Activated T-cell treated with anti-CD3 and anti-CD28 coated beads, Interleukin-2, amount 50 U/mL, for 24 hours (primary cell): ENCODE data around the gene MAN1C1.

ENCODE experiments used
- DNase-seq: peaks from one replicate; pipeline ENCODE4 v3.0.0-alpha.2; 2020
- H3K27ac Mint-ChIP-seq: 2 replicates; pipeline ENCODE4 v1.8.0; 2020; ENCODE audit warnings: mild to moderate bottlenecking, mixed read lengths
- H3K27me3 Mint-ChIP-seq: 2 replicates; pipeline ENCODE4 v1.8.0; 2020; ENCODE audit warnings: mixed read lengths
- H3K36me3 Mint-ChIP-seq: 2 replicates; pipeline ENCODE4 v1.8.0; 2020; ENCODE audit warnings: low read depth, mixed read lengths
- H3K4me1 Mint-ChIP-seq: 2 replicates; pipeline ENCODE4 v1.8.0; 2020; ENCODE audit warnings: low read depth, mixed read lengths
- H3K4me3 Mint-ChIP-seq: 2 replicates; pipeline ENCODE4 v1.8.0; 2020; ENCODE audit warnings: mild to moderate bottlenecking, moderate library complexity, mixed read lengths
- H3K9me3 Mint-ChIP-seq: 2 replicates; pipeline ENCODE4 v1.8.0; 2020; ENCODE audit warnings: mixed read lengths

MAN1C1 gene

GRCh38 chr1:25765136-25765922 is 148.7 kb downstream of the MAN1C1 start:
- Mint-ChIP-seq H3K27ac (peak overlapping the region; percentile 59), H3K4me1 (peaks cover 36% of the 10 kb centered on the region), H3K27me3 (no peaks in the 10 kb centered on the region), H3K36me3 (peaks cover 5% of the 10 kb centered on the region), H3K9me3 (no peaks in the 10 kb centered on the region), H3K4me3 (no peak overlapping the region)
- no peak for DNase-seq

- Mint-ChIP-seq H3K36me3 (peaks cover 5% of the 10 kb centered on the region), H3K4me1 (peaks cover 43% of the 10 kb centered on the region), H3K4me3 (no peak overlapping the region), H3K27ac (peak overlapping the region; percentile 59), H3K27me3 (no peaks in the 10 kb centered on the region), H3K9me3 (no peaks in the 10 kb centered on the region)
- DNase-seq, result no peak
These were observed 149.5 kb downstream of the MAN1C1 start for GRCh38 chr1:25765923-25766589.

- H3K4me1 Mint-ChIP-seq, result peaks cover 51% of the 10 kb centered on the region
- H3K9me3 Mint-ChIP-seq, result no peaks in the 10 kb centered on the region
- no peak for DNase-seq
- no peak overlapping the region for H3K27ac Mint-ChIP-seq
- H3K4me3 Mint-ChIP-seq, result no peak overlapping the region
- H3K27me3 Mint-ChIP-seq, result no peaks in the 10 kb centered on the region
- H3K36me3 Mint-ChIP-seq, result peaks cover 5% of the 10 kb centered on the region
These were observed 150.3 kb downstream of the MAN1C1 start for GRCh38 chr1:25766721-25767436.

GRCh38 chr1:25767437-25767770 is 150.8 kb downstream of the MAN1C1 start:
- DNase-seq, result no peak
- Mint-ChIP-seq H3K27me3 (no peaks in the 10 kb centered on the region), H3K4me3 (no peak overlapping the region), H3K36me3 (peaks cover 8% of the 10 kb centered on the region), H3K9me3 (no peaks in the 10 kb centered on the region), H3K27ac (no peak overlapping the region), H3K4me1 (peaks cover 57% of the 10 kb centered on the region)

GRCh38 chr1:25768999-25769398 is 152.4 kb downstream of the MAN1C1 start:
- Mint-ChIP-seq H3K27me3 (no peaks in the 10 kb centered on the region), H3K4me3 (no peak overlapping the region), H3K27ac (peak overlapping the region; percentile 7), H3K9me3 (no peaks in the 10 kb centered on the region), H3K36me3 (peaks cover 6% of the 10 kb centered on the region), H3K4me1 (peaks cover 72% of the 10 kb centered on the region)
- DNase-seq, result no peak

- no peak overlapping the region for H3K4me3 Mint-ChIP-seq
These were observed 153.2 kb downstream of the MAN1C1 start for GRCh38 chr1:25769625-25770383.

GRCh38 chr1:25770541-25771220 is 154.1 kb downstream of the MAN1C1 start:
- Mint-ChIP-seq H3K9me3 (no peaks in the 10 kb centered on the region), H3K4me3 (peak overlapping the region; percentile 21), H3K36me3 (peaks cover 4% of the 10 kb centered on the region), H3K27ac (peak overlapping the region; percentile 35), H3K4me1 (peaks cover 80% of the 10 kb centered on the region), H3K27me3 (no peaks in the 10 kb centered on the region)
- DNase-seq, result no peak

More at GRCh38 chr1:25769625-25770383, 153.2 kb downstream of the MAN1C1 start:
- H3K36me3 Mint-ChIP-seq, result peaks cover 6% of the 10 kb centered on the region
- H3K4me1 Mint-ChIP-seq, result peaks cover 80% of the 10 kb centered on the region
- no peaks in the 10 kb centered on the region for H3K27me3 Mint-ChIP-seq
- no peak for DNase-seq
- H3K27ac Mint-ChIP-seq, result peak overlapping the region; percentile 7
- no peaks in the 10 kb centered on the region for H3K9me3 Mint-ChIP-seq

- Mint-ChIP-seq H3K9me3 (no peaks in the 10 kb centered on the region), H3K4me1 (peaks cover 75% of the 10 kb centered on the region), H3K27ac (peak overlapping the region; percentile 35), H3K36me3 (peaks cover 4% of the 10 kb centered on the region), H3K4me3 (peak overlapping the region; percentile 21), H3K27me3 (no peaks in the 10 kb centered on the region)
- peak; percentile 60 for DNase-seq
These were observed 154.9 kb downstream of the MAN1C1 start for GRCh38 chr1:25771221-25772114.

GRCh38 chr1:25772164-25772563 is 155.6 kb downstream of the MAN1C1 start:
- peaks cover 72% of the 10 kb centered on the region for H3K4me1 Mint-ChIP-seq
- no peak for DNase-seq
- no peak overlapping the region for H3K27ac Mint-ChIP-seq
- no peaks in the 10 kb centered on the region for H3K27me3 Mint-ChIP-seq
- H3K4me3 Mint-ChIP-seq, result no peak overlapping the region
- H3K36me3 Mint-ChIP-seq, result peaks cover 4% of the 10 kb centered on the region
- H3K9me3 Mint-ChIP-seq, result no peaks in the 10 kb centered on the region

GRCh38 chr1:25772692-25773245 is 156.2 kb downstream of the MAN1C1 start:
- Mint-ChIP-seq H3K27ac (no peak overlapping the region), H3K4me3 (no peak overlapping the region), H3K9me3 (no peaks in the 10 kb centered on the region), H3K36me3 (peaks cover 4% of the 10 kb centered on the region), H3K27me3 (no peaks in the 10 kb centered on the region), H3K4me1 (peaks cover 69% of the 10 kb centered on the region)
- DNase-seq, result no peak

GRCh38 chr1:25773441-25774125 is 157.0 kb downstream of the MAN1C1 start:
- H3K4me3 Mint-ChIP-seq, result no peak overlapping the region
- H3K4me1 Mint-ChIP-seq, result peaks cover 75% of the 10 kb centered on the region
- no peak overlapping the region for H3K27ac Mint-ChIP-seq
- H3K36me3 Mint-ChIP-seq, result peaks cover 7% of the 10 kb centered on the region
- no peaks in the 10 kb centered on the region for H3K9me3 Mint-ChIP-seq
- no peak for DNase-seq
- no peaks in the 10 kb centered on the region for H3K27me3 Mint-ChIP-seq

- H3K4me3 Mint-ChIP-seq, result peak overlapping the region; percentile 58
- no peaks in the 10 kb centered on the region for H3K9me3 Mint-ChIP-seq
- no peaks in the 10 kb centered on the region for H3K27me3 Mint-ChIP-seq
- no peak for DNase-seq
- H3K27ac Mint-ChIP-seq, result peak overlapping the region; percentile 72
- H3K4me1 Mint-ChIP-seq, result peaks cover 72% of the 10 kb centered on the region
- peaks cover 8% of the 10 kb centered on the region for H3K36me3 Mint-ChIP-seq
These were observed 157.7 kb downstream of the MAN1C1 start for GRCh38 chr1:25774206-25774803.
